ENCODE measurements around the gene TIGD1.

Gene TIGD1

GRCh38 chr2:232569541-232569940 lies 19.2 kb upstream of the TIGD1 start:
- no peak for DNase-seq

- no peak for DNase-seq
Observed at GRCh38 chr2:232568161-232568560, 17.8 kb upstream of the TIGD1 start.

GRCh38 chr2:232567721-232568120 lies 17.4 kb upstream of the TIGD1 start:
- DNase-seq: no peak

- no peak for DNase-seq
Observed at GRCh38 chr2:232563580-232563979, 13.2 kb upstream of the TIGD1 start.

- DNase-seq: no peak
Observed at GRCh38 chr2:232562515-232563151, 12.3 kb upstream of the TIGD1 start.

- no peak for DNase-seq
Observed at GRCh38 chr2:232556426-232556825, 6.1 kb upstream of the TIGD1 start.

GRCh38 chr2:232551776-232552175 lies 1.4 kb upstream of the TIGD1 start:
- no peak for DNase-seq

GRCh38 chr2:232551250-232551638 lies 887 bp upstream of the TIGD1 start:
- DNase-seq: no peak

- DNase-seq: no peak
Observed at GRCh38 chr2:232549655-232550353, 553 bp downstream of the TIGD1 start.

- no peak for DNase-seq
Observed at GRCh38 chr2:232547991-232548390, 2.4 kb downstream of the TIGD1 start.

- no peak for DNase-seq
Observed at GRCh38 chr2:232545511-232546375, 4.6 kb downstream of the TIGD1 start.

GRCh38 chr2:232544674-232545073 lies 5.7 kb downstream of the TIGD1 start:
- no peak for DNase-seq

GRCh38 chr2:232543928-232544631 lies 6.3 kb downstream of the TIGD1 start:
- no peak for DNase-seq

- DNase-seq: no peak
Observed at GRCh38 chr2:232543491-232543890, 6.9 kb downstream of the TIGD1 start.

- no peak for DNase-seq
Observed at GRCh38 chr2:232542715-232543467, 7.5 kb downstream of the TIGD1 start.

- DNase-seq: no peak
Observed at GRCh38 chr2:232541961-232542714, 8.2 kb downstream of the TIGD1 start.

GRCh38 chr2:232541195-232541960 lies 9.0 kb downstream of the TIGD1 start:
- no peak for DNase-seq

- no peak for DNase-seq
Observed at GRCh38 chr2:232540441-232541041, 9.8 kb downstream of the TIGD1 start.

GRCh38 chr2:232539298-232540231 lies 10.8 kb downstream of the TIGD1 start, which contains the start of gene CHRNG:
Gene CHRNG (plus strand): TSS chr2:232539692. CDS start chr2:232539748, 56 bp downstream.
- no peak for DNase-seq
